Measurements from ENCODE around the gene XPR1. TPM values are rescaled to one million over a fixed set of nuclear protein-coding genes. Genes with fewer than 3 reads are reported as not detected.
"Not testable (repeated sequence)": the region's sequence is repeated elsewhere in the genome, so short reads cannot be mapped to it uniquely, and the experiment has no call there.

Gene XPR1
- total RNA-seq, 1 donor from 2014 or later: 12.0 TPM

DNA sequence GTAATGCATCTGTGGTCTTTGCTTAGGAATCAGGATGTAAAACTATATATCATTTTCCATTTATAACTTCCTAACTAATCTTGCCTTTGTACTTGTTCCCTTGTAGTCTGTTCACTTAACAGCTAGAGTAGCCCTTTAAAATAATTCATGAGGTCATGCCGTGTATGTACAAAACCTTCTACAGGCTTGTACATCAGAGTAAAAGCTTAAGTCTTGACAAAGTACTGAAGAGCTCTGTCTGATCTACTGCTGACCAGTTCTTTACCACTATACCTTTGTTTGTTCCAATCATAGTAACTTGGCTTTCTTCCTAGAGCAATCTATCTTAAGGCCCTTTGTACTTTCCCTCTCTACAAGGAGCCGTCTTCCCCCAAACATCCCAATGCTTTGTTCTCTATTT is 190.1 kb downstream of the XPR1 start:
- Histone ChIP-seq H3K36me3 (peaks cover 0 to 4% of the 10 kb centered on the region in 2 donors), H3K27ac (no peak overlapping the region), H3K9me3 (no peaks in the 10 kb centered on the region), H3K4me1 (no peaks in the 10 kb centered on the region), H3K4me3 (no peak overlapping the region), H3K27me3 (no peaks in the 10 kb centered on the region)
- DNase-seq (ENCODE audit: extremely low spot score in 2 of 2): no peak
- intact Hi-C loops (cut with DNase I): no loop called here
- TF ChIP-seq, protein P1, sequence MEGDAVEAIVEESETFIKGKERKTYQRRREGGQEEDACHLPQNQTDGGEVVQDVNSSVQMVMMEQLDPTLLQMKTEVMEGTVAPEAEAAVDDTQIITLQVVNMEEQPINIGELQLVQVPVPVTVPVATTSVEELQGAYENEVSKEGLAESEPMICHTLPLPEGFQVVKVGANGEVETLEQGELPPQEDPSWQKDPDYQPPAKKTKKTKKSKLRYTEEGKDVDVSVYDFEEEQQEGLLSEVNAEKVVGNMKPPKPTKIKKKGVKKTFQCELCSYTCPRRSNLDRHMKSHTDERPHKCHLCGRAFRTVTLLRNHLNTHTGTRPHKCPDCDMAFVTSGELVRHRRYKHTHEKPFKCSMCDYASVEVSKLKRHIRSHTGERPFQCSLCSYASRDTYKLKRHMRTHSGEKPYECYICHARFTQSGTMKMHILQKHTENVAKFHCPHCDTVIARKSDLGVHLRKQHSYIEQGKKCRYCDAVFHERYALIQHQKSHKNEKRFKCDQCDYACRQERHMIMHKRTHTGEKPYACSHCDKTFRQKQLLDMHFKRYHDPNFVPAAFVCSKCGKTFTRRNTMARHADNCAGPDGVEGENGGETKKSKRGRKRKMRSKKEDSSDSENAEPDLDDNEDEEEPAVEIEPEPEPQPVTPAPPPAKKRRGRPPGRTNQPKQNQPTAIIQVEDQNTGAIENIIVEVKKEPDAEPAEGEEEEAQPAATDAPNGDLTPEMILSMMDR (IDR thresholded peaks at IDR 0.05): no peak
- TF ChIP-seq POLR2AphosphoS5 (IDR thresholded peaks at IDR 0.05; ENCODE audit: insufficient read depth in 1 of 2, low read depth in 1 of 2): no peak

DNA sequence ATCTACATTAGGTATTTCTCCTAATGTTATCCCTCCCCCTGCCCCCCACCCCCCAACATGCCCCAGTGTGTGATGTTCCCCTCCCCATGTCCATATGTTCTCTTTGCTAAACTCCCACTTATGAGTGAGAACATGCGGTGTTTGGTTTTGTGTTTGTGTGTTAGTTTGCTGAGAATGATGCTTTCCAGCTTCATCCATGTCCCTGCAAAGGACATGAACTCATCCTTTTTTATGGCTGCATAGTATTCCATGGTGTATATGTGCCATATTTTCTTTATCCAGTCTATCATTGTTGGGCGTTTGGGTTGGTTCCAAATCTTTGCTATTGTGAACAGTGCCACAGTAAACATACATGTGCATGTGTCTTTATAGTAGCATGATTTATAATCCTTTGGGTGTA is 199.7 kb downstream of the XPR1 start:
- intact Hi-C loops (cut with DNase I); H3K27ac ChIP-seq; H3K4me3 ChIP-seq; H3K27me3 ChIP-seq; DNase-seq (ENCODE audit: extremely low spot score in 2 of 2); H3K4me1 ChIP-seq; H3K9me3 ChIP-seq: not testable (repeated sequence)
- H3K36me3 ChIP-seq: peaks cover 0 to 13% of the 10 kb centered on the region in 2 donors

DNA sequence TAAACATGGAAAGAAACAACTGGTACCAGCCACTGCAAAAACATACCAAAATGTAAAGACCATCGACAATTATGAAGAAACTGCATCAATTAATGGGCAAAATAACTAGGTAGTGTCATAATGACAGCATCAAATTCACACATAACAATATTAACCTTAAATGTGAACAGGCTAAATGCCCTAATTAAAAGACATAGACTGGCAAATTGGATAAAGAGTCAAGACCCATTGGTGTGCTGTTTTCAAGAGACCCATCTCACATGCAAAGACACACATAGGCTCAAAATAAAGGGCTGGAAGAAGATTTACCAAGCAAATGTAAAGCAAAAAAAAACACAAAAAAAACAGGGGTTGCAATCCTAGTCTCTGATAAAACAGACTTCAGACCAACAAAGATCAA is 201.4 kb downstream of the XPR1 start:
- DNase-seq (ENCODE audit: extremely low spot score in 2 of 2); H3K4me1 ChIP-seq; H3K4me3 ChIP-seq; H3K9me3 ChIP-seq; intact Hi-C loops (cut with DNase I); H3K27ac ChIP-seq; H3K27me3 ChIP-seq: not testable (repeated sequence)
- H3K36me3 ChIP-seq: peaks cover 0 to 13% of the 10 kb centered on the region in 2 donors

DNA sequence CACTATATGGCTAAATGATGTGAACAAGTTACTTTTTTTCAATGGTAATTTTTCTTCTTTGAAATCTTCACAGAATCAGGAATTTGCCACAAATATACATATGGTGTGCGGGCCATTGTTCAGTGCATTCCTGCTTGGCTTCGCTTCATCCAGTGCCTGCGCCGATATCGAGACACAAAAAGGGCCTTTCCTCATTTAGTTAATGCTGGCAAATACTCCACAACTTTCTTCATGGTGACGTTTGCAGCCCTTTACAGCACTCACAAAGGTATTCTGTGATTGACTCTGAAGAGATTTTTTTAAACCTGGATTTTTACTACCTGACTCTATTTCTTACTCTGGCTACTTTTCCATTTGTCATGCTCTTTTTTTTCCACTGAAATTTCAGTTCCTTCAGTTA is 204.6 kb downstream of the XPR1 start:
- H3K27me3 ChIP-seq: no peaks in the 10 kb centered on the region
- TF ChIP-seq POLR2AphosphoS5 (IDR thresholded peaks at IDR 0.05; ENCODE audit: insufficient read depth in 1 of 2, low read depth in 1 of 2) (no peak), POLR2A (IDR thresholded peaks at IDR 0.05) (no peak)
- TF ChIP-seq, protein P1 (IDR thresholded peaks at IDR 0.05): no peak
- DNase-seq (ENCODE audit: extremely low spot score in 2 of 2): no peak
- H3K9me3 ChIP-seq: peaks cover 5% of the 10 kb centered on the region
- peaks cover 0 to 13% of the 10 kb centered on the region in 2 donors for H3K36me3 ChIP-seq
- no peak overlapping the region for H3K27ac ChIP-seq
- no peaks in the 10 kb centered on the region for H3K4me1 ChIP-seq
- intact Hi-C loops (cut with DNase I): no loop called here
- no peak overlapping the region for H3K4me3 ChIP-seq

DNA sequence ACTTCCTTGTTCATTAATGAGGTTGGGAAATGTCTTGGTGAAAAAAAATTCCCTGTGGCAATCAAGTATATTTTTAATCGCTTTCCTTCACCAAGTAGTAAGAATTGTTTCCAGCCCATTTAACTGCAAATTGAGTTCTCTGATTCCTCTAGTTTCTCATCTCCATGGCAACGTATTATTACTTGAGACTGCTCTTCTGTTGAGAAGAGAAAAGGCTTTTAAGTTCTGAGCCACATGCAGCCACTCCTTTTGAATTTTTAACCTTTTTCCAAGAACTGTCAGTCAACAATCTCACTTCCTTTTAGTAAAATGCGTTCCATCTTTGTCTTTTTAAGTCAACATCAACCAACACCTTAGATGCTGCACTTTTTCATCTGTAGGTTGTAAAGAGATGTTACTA is 205.2 kb downstream of the XPR1 start:
- no peak overlapping the region for H3K27ac ChIP-seq
- H3K9me3 ChIP-seq: peaks cover 5% of the 10 kb centered on the region
- H3K4me3 ChIP-seq: no peak overlapping the region
- TF ChIP-seq POLR2A (IDR thresholded peaks at IDR 0.05) (no peak), POLR2AphosphoS5 (IDR thresholded peaks at IDR 0.05; ENCODE audit: insufficient read depth in 1 of 2, low read depth in 1 of 2) (no peak)
- TF ChIP-seq, protein P1 (IDR thresholded peaks at IDR 0.05): no peak
- DNase-seq (ENCODE audit: extremely low spot score in 2 of 2): no peak
- H3K27me3 ChIP-seq: no peaks in the 10 kb centered on the region
- no peaks in the 10 kb centered on the region for H3K4me1 ChIP-seq
- H3K36me3 ChIP-seq: peaks cover 0 to 13% of the 10 kb centered on the region in 2 donors
- intact Hi-C loops (cut with DNase I): no loop called here

DNA sequence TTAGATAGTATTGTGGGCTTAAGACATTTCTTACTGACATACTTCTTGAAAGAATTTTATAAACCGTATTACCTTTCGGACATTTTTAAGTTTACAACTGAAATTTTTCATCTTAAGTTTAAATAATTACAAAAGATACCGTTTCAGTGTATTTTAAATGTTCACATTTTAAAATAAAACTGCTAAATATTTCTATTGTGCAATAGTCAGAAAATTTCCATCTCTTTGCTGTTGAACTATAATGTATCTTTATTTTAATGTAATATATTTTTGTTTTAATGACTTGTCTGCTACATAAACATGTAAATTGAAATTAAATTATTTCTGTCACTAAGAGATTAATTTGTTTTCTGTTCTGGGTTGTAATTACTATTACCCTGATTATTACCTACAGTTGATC is 206.7 kb downstream of the XPR1 start:
- peaks cover 0 to 8% of the 10 kb centered on the region in 2 donors for H3K36me3 ChIP-seq
- intact Hi-C loops (cut with DNase I): no loop called here
- no peak overlapping the region for H3K4me3 ChIP-seq
- no peaks in the 10 kb centered on the region for H3K4me1 ChIP-seq
- peaks cover 2% of the 10 kb centered on the region for H3K9me3 ChIP-seq
- no peak overlapping the region for H3K27ac ChIP-seq
- DNase-seq (ENCODE audit: extremely low spot score in 2 of 2): no peak
- TF ChIP-seq, protein P1 (IDR thresholded peaks at IDR 0.05): no peak
- TF ChIP-seq POLR2AphosphoS5 (IDR thresholded peaks at IDR 0.05; ENCODE audit: insufficient read depth in 1 of 2, low read depth in 1 of 2): no peak
- no peaks in the 10 kb centered on the region for H3K27me3 ChIP-seq
